GM10847 (cell line): ENCODE data around the gene PRR5.

ENCODE experiments used
- POLR2A ChIP-seq: IDR thresholded peaks from 2 replicates; pipeline ENCODE4 v1.6.1; 2011; ENCODE audit not compliant: insufficient read length; ENCODE audit errors: extremely low read depth

Gene PRR5, protein sequence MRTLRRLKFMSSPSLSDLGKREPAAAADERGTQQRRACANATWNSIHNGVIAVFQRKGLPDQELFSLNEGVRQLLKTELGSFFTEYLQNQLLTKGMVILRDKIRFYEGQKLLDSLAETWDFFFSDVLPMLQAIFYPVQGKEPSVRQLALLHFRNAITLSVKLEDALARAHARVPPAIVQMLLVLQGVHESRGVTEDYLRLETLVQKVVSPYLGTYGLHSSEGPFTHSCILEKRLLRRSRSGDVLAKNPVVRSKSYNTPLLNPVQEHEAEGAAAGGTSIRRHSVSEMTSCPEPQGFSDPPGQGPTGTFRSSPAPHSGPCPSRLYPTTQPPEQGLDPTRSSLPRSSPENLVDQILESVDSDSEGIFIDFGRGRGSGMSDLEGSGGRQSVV

DNA sequence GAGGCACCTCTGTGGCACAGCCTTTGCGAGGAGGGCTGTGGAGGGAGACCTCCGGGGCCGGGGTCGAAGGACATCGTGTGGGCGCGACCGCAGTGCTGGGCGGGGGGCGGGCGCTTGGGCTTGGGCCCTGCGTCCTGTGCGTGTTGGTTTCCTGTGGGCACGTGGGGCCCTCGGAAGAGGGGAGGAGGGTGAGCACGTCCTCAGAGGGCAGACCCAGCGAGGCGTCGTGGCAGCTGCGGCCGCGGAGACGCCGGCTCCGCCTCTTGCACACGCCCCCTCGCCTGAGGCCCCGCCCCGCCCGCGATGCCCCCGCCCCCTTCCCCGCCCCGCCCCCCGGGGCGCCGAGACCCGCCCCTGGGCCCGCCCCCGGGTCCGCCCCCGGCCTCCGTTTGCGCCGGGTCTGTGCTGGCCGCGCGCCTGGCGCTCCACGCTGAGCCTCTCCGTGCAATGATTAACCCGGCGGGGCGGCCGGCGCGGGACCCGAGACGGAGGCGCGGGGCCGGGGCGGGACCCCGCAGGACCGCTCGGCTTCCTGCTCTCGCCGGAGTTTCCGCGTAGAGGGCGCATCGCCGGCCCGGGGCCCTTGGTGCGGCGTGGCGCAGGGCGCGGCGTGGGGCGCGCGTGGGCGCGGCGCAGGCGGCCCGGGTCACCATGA is at the start of gene PRR5:
PRR5 (plus strand) TSS at position 381 of the 655 bp plus-strand sequence; CDS start at position 652, 271 bp downstream.
- TF ChIP-seq POLR2A, result no peak

- no peak for TF ChIP-seq POLR2A
Observed at GRCh38 chr22:44658311-44658953, 43.6 kb upstream of the PRR5 start.

DNA sequence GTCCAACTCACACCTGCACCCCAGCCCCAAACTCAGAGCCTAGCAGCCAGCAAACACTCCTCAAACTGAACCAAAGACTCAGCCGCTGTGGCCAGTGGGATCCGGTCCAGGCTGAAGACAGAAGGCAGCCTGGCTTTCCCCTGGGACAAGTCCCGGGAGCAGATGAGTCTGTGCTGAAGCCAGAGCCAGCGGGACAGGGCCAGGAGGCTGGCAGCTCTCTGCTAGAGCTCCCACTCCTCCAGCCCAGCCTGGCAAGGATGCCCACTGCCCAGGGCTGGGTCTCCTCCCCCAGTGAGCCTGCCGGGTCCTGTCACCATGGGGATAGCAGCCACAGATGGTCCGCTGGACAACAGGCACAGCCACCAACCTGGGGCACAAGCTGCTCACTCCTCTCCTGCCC is 42.9 kb upstream of the PRR5 start:
- TF ChIP-seq POLR2A, result no peak

DNA sequence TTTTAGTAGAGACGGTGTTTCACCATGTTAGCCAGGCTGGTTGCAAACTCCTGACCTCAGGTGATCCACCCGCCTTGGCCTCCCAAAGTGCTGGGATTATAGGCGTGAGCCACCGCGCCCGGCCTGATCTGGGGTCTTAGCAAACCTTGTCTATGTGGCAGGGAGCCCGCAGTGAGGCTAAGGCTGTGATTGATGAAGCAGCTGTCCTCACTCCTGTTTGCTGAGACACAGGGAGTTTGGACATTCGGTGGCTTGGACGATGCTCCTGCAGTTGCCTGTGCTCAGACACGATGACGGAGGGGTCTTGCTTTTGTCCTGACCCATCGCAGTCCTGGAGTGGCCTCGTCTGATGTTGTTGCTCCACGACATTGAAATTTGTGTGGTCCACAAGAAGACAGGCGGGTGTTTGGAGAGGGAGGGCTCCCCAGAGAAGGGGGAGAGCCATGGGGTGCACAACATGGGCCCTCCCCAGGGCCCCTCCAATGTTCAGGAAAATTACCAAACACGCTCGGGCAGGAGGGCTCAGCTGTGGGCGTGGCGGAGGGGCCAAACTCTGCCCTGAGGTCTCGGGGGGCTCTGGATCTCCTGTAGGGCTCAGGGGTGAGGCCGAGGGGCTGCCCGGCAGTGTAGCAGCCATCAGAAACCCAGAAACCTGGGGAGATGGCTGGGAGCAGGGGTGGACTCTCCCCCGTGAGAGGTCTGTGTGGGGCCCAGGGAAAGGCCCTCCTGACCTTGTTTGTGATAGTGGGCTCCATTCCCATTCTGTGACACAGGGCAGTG is 41.8 kb upstream of the PRR5 start:
- no peak for TF ChIP-seq POLR2A

DNA sequence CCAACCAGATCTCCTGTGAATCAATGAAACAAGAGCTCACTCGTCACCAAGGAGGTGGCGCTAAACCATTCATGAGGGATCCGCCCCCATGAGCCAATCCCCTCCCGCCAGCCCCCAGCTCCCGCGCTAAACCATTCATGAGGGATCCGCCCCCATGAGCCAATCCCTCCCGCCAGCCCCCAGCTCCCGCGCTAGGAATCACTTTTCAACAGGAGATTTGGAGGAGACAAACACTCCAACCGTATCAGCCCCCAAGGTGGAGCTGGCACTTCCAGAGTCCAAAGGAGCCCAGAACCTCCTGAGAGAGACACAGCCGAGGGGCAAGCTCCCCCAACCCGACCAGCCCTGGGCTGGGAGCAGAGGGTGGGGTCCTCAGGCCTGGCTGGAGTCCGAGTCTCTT is 40.9 kb upstream of the PRR5 start:
- TF ChIP-seq POLR2A, result no peak

DNA sequence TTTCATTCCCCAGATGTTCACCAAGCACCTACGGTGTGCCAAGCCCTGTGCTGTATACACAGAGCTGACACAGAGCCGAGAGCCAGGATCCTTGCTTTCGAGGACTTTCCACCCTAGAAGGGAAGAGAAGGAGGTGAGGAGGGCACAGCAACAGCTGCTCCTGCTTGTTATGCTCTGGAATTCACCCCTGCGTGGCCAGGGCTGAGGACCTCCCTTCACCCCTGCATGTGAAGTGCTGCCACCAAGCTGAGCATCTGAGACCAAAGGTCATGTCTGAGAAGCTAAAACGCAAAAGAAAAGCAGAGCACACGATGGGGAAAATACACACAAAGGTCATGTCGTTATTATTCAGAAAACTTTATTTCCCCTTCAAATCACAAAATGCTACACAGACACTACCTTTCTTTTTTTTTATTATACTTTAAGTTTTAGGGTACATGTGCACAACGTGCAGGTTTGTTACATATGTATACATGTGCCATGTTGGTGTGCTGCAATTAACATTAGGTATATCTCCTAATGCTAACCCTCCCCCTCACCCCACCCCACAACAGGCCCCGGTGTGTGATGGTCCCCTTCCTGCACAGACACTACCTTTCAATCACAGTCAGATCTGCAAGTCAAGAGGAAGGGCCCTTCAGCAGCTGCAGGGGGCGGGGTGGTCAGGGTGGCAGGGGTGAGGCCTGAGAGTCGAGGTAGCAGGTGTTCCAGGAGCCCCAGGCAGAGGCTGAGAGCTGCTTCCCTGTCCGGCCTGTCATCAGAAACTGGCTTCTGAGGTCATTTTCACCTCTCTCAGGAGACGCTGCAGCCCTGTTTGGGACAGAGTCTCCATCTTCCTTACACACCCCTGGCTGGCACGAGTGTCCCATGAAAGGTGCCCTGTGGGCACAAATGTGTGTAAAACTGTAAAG is 40.1 kb upstream of the PRR5 start:
- no peak for TF ChIP-seq POLR2A

GRCh38 chr22:44663256-44663999 is 38.6 kb upstream of the PRR5 start:
- no peak for TF ChIP-seq POLR2A

GRCh38 chr22:44664149-44664548 is 37.9 kb upstream of the PRR5 start:
- TF ChIP-seq POLR2A, result no peak

GRCh38 chr22:44665115-44665514 is 36.9 kb upstream of the PRR5 start:
- TF ChIP-seq POLR2A, result no peak

DNA sequence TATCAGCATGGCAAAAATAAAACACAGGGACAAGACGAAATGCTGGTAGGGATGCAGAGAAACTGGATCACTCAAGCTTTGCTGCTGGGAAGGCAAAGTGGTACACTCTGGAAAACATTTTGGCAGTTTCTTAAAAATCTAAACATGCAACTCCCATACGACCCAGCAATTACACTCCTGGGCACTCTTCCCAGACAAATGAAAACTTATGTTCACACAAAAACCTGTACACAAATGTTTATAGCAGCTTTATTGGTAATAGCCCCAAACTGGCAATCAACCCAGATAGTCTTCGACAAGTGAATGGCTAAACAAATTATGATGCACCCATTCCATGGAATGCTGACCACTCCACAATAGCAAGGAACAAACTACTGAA is 35.8 kb upstream of the PRR5 start:
- TF ChIP-seq POLR2A, result no peak

DNA sequence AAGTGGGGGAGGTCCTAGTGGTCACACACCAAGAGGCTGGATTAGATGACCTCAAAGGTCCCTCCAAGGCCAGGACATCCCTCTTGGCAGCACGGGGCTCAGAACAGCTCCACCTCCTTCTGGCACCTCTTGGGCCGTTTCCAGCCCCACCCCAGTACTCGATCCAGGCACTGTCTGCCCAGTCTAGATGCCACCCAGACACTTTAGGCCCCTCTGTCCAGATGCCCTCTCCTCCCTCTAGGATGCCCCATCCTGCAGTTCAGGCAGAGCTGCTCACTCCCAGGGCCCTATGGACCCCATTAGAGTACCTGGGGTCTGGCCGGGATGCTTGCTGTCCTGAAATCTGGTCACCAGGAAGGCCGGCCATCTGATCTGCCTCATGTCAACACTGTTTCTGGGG is 34.7 kb upstream of the PRR5 start:
- TF ChIP-seq POLR2A, result no peak

DNA sequence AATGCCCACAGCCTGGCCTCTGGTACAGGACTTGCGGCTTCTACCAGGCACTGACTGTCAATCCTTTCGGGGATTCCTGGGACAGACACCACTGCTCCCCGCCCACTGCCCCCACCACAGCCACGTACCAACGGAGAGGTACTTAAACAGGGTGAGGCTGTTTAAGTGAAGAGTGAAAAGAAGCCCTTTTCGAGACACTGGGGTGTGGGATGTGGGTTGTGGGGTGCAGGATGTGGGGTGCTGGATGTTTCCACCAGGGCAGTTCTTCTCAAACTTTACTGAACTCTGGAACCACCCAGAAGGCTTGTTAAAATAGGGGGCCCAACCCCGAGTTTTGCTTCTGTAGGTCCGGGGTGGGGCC is 34.2 kb upstream of the PRR5 start:
- TF ChIP-seq POLR2A, result no peak

DNA sequence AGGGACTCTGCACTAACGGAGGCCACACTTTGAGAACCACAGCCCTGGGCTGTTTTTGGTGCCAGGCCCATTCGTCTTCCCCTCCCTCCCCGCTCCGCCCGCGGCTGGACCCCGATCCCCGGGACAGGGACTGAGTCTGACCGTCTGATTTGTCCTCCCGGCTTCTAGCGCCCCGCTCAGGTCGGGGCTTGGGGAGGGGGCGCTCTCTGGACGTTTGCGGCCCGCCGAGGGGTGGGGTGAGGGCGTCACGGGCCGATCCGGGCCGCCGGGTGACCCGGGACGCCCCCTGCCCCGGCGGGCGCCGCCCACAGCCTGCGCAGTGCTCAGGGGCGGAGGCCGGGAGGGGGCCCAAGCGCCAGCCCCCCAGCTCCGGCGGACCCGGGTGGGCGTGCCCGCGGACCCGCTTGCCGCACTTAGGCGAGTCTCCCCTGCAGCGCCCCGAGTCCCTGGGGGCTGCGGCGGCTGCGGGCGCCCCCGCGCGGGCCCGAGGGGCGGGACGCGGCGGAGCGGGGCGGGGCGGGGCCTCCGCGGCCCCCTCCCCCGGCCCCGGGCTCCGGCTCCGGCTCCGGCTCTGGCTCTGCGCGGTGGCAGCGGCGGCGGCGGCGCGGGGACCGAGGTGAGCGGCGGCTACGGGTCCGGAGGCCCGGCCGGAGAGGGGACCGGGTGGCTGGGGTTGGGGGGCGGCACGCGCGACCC is 33.7 kb upstream of the PRR5 start:
- no peak for TF ChIP-seq POLR2A
